Loucy (cell line): ENCODE measurements around the gene CHCHD10.

ENCODE experiments used
- CTCF ChIP-seq: fragments of 200-600 bp; sonication (generic); conservative IDR thresholded peaks from 2 replicates; pipeline ENCODE4 v1.5.1; 2014; ENCODE audit warnings: mild to moderate bottlenecking, antibody characterized with exemption, low read length
- EZH2phosphoT487 ChIP-seq: fragments of 200-600 bp; IDR thresholded peaks from 2 replicates; pipeline ENCODE4 v1.6.1; 2018; ENCODE audit warnings: antibody characterized with exemption, mild to moderate bottlenecking, moderate library complexity, borderline replicate concordance

- TF ChIP-seq CTCF (no peak), EZH2phosphoT487 (no peak)
Measured at GRCh38 chr22:23759566-23759965, 8.2 kb downstream of the CHCHD10 start.
